ENCODE data around the gene CCDC181.

The CCDC181 gene

DNA sequence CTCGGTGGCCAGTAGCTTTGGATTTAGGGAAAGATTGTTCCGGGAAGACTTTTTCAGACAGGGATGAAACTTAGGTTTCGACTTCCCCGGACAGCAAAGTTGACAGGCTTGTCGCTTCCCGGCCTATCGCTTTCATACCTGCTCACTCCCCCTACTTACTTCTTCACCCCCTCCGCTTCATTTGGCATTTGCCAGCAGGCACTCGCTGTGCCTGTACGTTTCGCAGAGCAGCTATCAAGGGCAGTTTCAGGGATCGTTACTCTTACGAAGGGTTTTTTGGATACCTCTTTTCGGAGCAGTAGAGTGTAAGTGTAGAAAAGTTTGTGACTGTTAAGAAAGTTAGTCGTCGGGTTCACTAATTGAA is 58.9 kb downstream of the CCDC181 start:
- no peak for DNase-seq (ENCODE audit: low spot score)
- TF ChIP-seq, protein P1, sequence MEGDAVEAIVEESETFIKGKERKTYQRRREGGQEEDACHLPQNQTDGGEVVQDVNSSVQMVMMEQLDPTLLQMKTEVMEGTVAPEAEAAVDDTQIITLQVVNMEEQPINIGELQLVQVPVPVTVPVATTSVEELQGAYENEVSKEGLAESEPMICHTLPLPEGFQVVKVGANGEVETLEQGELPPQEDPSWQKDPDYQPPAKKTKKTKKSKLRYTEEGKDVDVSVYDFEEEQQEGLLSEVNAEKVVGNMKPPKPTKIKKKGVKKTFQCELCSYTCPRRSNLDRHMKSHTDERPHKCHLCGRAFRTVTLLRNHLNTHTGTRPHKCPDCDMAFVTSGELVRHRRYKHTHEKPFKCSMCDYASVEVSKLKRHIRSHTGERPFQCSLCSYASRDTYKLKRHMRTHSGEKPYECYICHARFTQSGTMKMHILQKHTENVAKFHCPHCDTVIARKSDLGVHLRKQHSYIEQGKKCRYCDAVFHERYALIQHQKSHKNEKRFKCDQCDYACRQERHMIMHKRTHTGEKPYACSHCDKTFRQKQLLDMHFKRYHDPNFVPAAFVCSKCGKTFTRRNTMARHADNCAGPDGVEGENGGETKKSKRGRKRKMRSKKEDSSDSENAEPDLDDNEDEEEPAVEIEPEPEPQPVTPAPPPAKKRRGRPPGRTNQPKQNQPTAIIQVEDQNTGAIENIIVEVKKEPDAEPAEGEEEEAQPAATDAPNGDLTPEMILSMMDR (IDR thresholded peaks at IDR 0.05; ENCODE audit: extremely low read depth, missing control alignments): no peak

DNA sequence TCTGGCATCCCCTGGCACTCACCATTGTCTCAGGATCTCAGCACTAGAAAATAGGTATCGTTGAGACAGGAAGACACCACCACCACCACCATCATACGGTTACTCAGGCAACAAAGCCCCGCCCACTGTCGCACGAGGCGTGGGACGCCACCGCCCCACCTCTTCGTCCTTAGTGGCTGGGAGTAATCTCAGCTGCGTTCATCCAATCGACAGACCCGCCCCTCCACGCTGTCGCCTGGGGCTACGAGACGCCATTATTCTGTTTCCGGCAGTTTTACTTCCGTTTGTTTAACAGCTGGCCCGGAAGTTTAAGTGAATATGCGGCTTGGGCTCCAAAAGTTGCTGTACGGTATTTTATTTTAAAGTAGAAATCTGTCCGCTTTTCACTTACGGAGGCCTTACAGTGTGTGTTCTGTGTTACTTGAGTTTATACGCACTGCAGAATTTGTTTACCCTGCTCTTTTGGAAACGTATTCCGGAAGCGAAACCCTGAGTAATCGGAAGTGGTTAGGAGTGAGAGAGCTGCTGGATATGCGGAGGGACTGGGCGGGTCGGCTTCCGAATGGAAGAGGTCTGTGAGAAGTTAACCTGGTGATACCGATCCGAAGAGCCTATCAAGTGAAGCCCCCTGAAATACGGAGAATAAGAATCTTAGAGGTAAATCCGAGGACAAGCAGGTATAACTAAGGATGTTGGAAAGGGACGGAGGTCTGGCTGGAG is 59.4 kb downstream of the CCDC181 start, which contains the start of the genes BLZF1 and NME7:
BLZF1 (plus strand) TSS at position 510 of the 720 bp plus-strand sequence. CDS start 1,328 bp downstream, outside the sequence.
NME7 (minus strand) TSS at position 112 of the 720 bp plus-strand sequence; CDS start at position 25, 87 bp downstream.
- TF ChIP-seq, protein P1 (IDR thresholded peaks at IDR 0.05; ENCODE audit: extremely low read depth, missing control alignments): no peak
- DNase-seq (ENCODE audit: low spot score): peak; percentile 89

DNA sequence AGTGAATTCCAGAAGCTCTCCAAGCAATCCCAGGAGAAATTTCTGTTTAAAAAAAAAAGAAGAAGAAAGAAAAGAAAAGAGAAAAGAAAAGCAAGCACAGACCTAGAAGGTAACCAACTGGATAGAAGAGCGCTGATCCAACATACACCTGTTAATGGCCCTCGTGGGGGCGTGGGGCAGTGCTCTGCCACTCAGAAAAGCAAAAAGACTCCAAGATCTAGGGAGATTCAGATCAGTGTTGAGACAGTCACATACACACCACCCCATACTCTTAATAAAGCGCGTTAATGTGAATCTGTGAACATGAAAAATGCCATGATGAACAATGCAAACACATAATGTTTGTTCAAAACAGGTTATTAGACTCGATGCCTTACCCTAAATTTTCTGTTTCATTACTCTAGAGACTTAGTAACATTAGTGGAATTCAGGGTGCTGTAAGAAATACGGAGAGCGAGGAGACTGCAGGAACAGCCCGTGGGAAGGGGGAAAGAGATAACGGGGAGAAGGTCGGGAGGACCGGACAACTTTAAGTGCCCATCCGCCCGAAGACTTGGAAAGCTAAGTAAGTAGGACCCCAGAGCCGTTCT is 60.1 kb downstream of the CCDC181 start:
- no peak for DNase-seq (ENCODE audit: low spot score)
- TF ChIP-seq, protein P1 (IDR thresholded peaks at IDR 0.05; ENCODE audit: extremely low read depth, missing control alignments): no peak

DNA sequence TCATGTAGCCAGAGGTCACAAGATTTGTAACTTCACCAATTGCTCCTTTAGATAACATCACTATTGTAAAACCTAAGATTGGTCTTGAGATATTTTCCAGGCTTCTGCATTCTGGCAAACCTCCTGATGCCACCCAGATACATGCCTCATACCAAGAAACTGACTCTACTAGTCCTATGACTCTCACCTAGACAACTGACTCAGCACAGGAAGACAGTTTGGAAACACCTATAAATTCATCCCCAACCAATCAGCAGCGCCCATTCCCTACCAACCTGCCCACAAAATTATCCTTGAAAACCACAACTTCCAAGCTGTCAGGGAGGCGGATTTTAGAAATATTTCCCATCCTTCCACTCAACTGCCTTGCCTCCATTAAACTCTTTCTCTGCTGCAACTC is 62.3 kb downstream of the CCDC181 start:
- TF ChIP-seq, protein P1 (IDR thresholded peaks at IDR 0.05; ENCODE audit: extremely low read depth, missing control alignments): no peak
- no peak for DNase-seq (ENCODE audit: low spot score)

DNA sequence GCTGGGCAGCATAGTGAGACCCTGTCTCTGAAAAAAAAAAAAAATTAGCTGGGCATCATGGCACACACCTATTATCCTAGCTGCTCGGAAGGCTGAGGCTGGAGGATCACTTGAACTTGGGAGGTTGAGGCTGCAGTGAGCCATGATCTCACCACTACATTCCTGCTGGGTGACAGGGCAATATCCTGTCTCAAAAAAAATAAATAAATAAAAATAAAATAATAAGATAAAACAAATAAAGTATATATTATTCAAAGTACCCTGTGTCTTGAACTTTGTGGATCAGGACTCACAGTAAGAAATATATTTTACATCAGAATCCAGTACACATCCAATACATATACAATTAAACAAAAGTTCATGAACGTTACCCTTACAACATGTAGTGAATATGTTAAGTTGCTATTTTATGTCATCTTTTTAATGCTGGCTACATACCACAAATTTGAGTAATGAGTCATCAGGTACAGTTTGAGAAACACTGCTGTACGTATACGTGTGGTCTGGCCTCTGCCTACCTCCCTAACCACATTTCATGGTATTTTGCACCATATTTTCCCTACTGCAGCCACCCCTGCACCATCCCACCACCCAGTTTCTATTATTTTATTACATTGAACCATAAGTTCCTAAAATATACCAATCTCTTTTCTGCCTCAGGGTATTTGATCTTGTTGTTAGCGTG is 64.1 kb downstream of the CCDC181 start:
- TF ChIP-seq, protein P1 (IDR thresholded peaks at IDR 0.05; ENCODE audit: extremely low read depth, missing control alignments): no peak
- peak; percentile 40 for DNase-seq (ENCODE audit: low spot score)

DNA sequence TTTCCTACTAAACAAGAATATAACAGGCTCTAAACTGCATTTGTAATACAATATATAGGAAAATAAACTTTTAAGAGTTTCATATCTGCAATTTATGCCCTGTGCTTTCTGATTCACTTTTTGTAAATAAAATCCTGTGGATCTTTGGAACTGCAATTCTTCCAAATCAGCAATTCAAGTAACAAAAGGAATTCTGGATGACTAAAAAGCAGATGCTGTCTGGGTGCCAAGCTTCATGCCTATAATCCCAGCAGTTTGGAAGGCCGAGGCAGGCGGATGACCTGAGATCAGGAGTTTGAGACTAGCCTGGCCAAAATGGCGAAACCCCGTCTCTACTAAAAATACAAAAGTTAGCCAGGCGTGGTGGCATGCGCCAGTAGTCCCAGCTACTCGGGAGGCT is 66.0 kb downstream of the CCDC181 start:
- DNase-seq (ENCODE audit: low spot score): no peak

More for the DNA sequence above, 66.0 kb downstream of the CCDC181 start:
- TF ChIP-seq, protein P1 (IDR thresholded peaks at IDR 0.05; ENCODE audit: extremely low read depth, missing control alignments): no peak
